GF-D8 (cell line): ENCODE results near the gene DDC.
A peak's percentile ranks its signal among the peaks of the same experiment; 100 is the strongest.
"Not testable (repeated sequence)": the region's sequence is repeated elsewhere in the genome, so short reads cannot be mapped to it uniquely, and the experiment has no call there.

Source experiments
- DNase-seq: peaks from one replicate; lab custom pipeline; 2025; lab: John Stamatoyannopoulos, UW

DDC gene

DNA sequence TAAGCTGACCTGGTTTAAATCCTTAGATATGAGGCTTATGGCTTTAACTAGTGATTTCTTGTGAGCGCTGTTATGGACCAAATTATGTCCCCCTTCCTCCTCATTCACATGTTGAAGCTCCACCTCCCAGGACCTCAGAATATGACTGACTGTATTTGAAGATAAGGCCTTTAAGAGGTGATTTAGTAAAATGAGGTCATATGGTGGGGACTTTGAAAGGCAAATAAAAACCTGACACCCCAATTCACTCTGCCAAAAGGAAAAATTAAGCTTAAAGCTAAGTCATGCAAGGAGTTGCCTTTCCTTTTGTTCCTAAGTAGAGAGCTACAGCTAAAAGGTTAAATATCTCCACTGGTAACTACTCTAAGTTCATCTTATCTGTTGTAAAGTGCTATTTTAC lies 78.7 kb downstream of the DDC start:
- no peak for DNase-seq

DNA sequence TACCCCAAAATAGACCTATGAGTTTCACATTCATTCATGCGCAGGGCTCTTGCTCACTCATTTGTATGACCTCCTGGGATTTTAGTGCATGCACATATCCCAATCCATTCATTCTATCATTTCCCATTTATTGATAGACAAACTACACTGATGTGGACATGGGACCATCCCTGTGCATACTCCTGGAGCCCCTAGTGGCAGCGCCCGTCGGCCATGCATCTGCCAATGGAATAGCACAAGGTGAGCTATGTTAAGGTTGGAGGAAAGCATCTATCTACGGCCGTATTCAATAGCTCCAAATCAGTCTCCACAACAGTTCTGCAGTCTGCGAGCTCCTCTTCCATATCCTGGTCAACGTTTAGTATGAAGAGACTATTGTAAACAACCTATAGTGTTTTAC lies 83.3 kb downstream of the DDC start:
- no peak for DNase-seq

DNA sequence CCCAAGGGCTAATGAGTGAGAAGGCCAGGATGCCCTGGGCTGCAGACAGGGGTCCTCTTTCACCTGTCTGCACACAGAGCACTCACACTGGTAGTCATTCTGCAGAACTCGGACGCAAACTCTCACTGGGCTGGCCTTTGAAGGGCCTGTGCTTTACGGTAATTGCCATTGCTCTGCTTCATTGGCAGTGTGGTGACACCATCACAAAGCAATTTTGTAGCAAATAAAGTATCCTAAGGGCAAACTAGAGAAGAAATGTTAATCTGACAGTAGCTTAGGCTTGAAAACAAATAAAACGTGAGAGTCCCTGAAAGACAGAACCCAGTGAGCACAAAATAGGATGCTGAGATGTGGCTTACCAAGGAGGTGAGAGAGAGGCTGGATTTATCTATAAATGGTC lies 84.4 kb downstream of the DDC start:
- no peak for DNase-seq

DNA sequence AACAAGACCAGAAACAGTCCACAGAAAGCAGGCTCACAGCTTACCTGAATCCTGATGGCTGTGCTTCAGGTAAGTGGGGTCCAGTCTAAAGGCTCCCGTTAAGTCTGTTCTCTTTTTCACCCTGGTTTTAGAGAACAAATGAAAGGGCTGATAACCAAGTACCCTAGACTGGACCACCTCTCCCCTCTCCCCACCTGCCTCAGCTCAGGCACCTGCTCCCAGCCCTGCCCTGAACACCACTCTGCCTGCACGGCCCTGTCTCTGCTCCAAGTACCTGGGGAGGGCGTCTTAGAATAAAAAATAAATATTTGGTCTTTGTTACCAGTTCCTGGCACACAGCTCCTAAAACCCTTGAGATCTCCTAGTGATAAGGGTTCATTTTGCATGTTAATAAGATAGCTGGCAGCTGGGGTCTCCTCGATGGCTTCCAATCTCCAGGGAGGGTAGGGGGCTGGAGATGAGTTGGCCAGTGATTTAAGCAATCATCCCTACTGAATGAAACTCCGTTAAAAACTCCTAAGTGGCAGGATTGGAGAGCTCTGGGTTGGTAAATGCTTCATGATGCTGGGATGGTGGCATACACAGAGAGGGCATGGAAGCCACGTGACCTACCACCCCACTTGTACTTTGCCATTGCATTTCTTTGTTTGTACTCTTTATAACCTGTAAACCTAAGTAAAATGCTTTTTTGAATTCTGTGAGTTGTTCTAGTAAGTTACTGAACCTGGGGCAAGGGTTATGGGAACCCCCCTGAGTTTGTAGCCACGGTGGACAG lies 85.3 kb downstream of the DDC start:
- no peak for DNase-seq

GRCh38 chr7:50477640-50478039 lies 87.6 kb downstream of the DDC start:
- DNase-seq, result no peak

DNA sequence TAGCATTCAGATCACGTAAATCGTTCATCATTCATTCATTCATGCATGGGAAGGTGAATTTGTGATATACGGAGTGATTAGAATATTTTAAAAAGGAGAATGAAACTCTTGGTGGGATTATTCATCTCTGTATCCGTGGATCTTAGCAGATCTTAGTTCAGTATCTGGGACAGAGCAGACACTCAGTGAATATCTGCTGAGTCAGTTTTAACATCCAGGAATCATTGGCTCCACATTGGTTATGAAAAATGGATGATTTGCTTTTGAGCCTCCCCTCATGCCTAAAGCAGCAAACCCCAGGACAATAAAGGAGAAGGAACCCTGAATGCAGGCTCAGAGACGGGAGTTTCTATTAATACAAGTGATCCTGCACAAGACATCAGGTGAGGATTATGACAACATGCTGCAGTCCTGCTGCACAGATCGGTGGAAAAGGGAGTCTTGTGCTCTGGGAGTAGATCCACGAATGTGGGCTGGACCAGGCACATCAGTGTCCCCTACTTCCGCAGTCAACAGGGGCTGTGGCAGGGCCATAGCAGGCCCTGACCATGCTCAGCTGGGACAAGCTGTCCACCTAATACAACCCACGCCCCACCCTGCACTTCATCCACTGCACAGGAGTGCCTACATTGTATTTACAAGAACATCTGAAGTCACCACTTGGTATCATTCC lies 88.1 kb downstream of the DDC start:
- DNase-seq, result no peak

- DNase-seq, result no peak
These were observed 89.9 kb downstream of the DDC start for GRCh38 chr7:50475340-50475739.

GRCh38 chr7:50474382-50475160 lies 90.6 kb downstream of the DDC start:
- DNase-seq, result no peak

DNA sequence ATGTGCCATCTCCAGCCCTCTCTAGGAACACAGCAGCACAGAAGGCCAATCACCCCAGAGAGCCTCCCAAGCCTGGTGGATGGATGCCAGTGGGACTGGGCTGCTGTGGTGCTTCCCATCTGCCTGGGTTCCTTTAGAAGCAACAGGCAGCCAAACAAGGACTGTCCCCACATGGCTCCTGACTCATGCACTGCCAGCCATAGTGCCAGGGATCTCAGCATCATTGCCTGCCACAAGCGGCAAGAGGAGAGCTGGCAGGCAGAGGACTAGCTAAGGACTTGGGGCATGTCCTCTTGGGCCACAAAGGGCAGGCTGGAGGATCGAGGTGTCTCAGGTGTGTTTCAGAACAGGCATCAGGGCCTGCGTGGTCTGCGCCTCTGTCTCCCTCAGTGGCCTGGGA lies 91.7 kb downstream of the DDC start:
- no peak for DNase-seq

- DNase-seq, result no peak
These were observed 92.8 kb downstream of the DDC start for GRCh38 chr7:50472427-50472826.

DNA sequence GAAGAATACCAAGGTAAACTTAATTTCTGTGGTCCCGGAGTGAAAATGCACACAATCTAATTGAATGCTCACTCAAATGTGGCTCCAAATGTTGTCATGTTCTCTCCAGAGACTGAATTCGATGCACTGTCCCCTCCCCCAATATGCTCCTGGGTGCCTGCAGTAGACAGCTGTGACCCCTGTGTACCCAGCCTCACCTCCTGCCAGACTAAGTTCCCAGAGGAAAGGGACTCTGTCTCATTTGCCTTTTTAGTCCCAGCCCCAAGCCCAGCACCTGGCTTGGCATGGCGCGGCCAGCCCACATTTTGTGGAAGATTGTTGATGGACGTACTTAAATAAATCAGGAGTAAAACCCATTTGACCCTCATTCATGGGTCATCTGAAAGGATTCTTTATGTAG lies 93.2 kb downstream of the DDC start:
- DNase-seq, result no peak

DNA sequence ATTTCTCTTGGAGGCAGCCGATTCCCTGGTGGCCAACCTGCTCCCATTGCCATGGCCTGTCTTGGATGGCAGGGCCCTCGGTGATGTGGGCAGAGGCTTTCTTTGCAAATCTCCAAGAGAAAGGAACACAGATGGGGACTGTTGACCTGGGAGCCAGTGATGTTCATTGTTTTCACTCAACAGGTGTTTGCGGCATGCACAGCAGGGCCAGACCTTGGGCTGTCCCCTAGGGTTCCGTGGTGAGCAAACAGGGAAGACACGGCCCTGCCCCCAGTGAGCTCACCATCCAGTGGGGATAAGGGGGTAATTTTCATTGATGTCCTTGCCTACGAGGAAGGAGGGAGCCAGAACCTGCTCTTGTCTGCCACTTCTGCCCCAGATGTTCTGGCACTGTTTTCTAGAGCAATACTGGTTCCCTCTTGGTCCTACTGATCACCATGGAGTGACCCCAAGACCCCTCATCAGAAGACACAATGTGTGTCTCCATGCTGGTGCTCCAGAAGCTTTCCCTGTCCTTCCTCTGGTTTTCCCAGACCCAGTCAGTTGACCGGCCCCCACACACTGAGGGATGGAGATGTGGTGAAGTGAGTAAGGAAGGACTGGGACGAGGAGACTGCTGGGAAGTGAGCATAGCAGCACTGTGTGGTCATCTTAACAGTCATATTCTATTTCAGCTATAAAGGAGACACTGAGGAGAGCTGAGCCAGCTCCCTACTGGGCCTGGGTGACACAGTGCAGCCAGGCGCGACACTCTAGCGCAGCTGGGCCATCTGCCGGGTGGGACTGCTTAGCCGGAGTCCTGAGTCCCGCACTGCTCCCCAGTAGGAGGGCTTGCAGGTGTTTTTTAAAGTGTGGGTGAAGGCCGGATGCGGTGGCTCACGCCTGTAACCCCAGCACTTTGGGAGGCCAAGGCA lies 94.7 kb downstream of the DDC start:
- no peak for DNase-seq

DNA sequence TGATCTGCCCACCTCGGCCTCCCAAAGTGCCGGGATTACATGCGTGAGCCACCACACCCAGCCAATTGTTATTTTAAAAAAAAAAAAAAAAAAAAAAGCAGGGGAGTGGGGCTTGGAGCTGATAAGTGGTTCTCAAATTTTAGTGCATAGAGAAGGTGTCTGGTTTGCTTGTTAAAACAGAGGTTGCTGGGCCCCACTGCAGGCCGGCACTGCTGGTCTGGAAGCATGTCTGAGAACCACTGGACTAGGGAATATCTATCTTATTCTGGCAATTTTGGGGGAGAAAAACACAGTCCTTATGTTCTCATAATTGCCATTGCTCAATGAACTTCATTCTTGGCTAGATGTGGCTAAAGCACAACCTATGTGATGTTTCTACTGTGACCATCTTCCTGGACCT lies 96.0 kb downstream of the DDC start:
- DNase-seq, result no peak

GRCh38 chr7:50467817-50468610 lies 97.2 kb downstream of the DDC start:
- DNase-seq, result peak; percentile 36

DNA sequence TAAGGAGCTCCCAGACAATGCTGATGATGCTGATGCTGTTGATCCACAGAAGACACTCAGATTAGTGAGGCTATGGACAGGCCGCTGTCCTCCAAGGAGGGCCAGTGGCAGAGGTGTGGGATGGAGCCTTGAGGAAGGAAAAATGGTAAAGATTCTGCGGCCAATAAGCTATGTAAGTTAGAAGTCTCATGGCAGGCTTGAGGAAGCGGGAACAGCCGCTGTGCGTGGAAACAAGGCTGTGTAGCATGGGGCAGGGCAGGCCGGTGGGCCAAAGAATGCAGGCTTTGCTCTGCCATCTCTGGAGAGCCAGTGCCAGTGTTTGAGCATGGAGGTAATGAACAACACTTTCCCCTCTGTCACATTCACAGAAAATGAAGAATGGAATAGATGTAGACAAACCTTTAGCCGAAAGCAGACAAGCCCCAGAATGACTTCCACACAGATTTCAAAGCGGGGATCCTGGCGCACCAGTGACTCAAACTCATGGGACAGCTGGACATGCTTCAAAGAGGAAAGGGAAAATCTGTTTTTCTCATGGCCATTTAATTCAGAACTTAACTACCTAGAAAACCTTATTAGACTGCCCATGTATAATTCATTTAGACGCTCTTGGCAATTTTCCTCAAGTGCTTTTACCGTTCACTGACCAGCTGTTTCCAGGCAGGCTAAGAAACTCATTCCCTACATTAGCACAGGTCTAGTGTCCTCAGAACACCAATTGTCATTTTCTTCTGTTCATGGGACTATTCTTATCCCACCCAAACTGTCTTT lies 98.2 kb downstream of the DDC start:
- no peak for DNase-seq

GRCh38 chr7:50463035-50463434 lies 102.2 kb downstream of the DDC start:
- no peak for DNase-seq

DNA sequence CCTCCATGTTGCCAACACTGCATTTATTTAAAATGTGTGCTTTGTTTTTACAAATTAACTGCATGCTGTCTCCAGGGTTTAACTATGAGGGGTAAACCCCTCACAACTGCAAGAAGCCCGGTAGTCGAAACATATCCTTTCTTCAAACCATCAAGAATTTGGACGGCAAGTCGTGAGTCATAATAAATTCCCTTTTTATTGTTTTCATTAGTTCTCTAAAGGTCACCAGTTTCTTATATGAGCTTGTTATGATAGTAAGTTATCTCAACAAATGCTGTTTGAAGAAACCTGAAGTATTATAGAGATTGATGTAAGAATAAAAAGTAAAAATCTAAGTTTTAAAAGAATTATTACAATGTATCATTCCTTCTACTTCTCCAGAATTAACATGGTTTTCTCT lies 102.8 kb downstream of the DDC start:
- DNase-seq, result no peak

- DNase-seq, result no peak
These were observed 103.5 kb downstream of the DDC start for GRCh38 chr7:50461695-50462094.

- DNase-seq, result not testable (repeated sequence)
These were observed 106.0 kb downstream of the DDC start for GRCh38 chr7:50459183-50459582.

DNA sequence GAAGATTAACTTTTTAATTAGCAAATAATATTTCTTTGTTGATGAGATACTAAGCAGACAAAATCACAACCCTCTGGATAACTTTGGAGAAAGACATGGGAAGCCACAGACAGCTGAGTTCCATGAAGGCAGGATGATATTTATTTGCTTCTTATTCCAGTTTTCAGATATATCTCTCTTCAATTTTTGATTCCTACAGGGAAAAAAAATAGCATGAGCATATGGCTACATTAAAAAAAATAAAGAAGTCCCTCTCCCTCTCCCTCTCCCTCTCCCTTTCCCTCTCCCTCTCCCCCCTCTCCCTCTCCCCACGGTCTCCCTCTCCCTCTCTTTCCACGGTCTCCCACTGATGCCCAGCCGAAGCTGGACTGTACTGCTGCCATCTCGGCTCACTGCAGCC lies 106.6 kb downstream of the DDC start:
- DNase-seq, result not testable (repeated sequence)
